Forelimb muscle (tissue), 1 donor: ENCODE data around the gene CCPG1. TPM values are rescaled to one million over a fixed set of nuclear protein-coding genes. Genes with fewer than 3 reads are reported as not detected.
A peak's percentile ranks its signal among the peaks of the same experiment; 100 is the strongest.
"Not testable (repeated sequence)": the region's sequence is repeated elsewhere in the genome, so short reads cannot be mapped to it uniquely, and the experiment has no call there.

Experiments used
- DNase-seq: peaks from one replicate; pipeline ENCODE4 v3.0.0-alpha.2; 2013; ENCODE audit warnings: low read depth
- polyA plus RNA-seq: library from polyadenylated mRNA; unstranded; fragments of 120-200 nt; gene quantifications from one replicate; pipeline ENCODE4 v1.2.1, GENCODE V29; 2013; ENCODE audit not compliant: insufficient read length

The CCPG1 gene
- 29.4 TPM for polyA plus RNA-seq

GRCh38 chr15:55408012-55408928, at the start of gene CCPG1, which contains the start of gene PIERCE2:
CCPG1 (minus strand) TSS chr15:55408359; CDS start chr15:55389424, 18,935 bp downstream.
PIERCE2 (plus strand) TSS chr15:55408495; CDS start chr15:55408769, 274 bp downstream.
- peak; percentile 88 for DNase-seq

- no peak for DNase-seq
These were observed 49.4 kb upstream of the CCPG1 start for GRCh38 chr15:55457401-55458022.

GRCh38 chr15:55447030-55447394, 38.9 kb upstream of the CCPG1 start:
- not testable (repeated sequence) for DNase-seq

- DNase-seq, result not testable (repeated sequence)
These were observed 38.3 kb upstream of the CCPG1 start for GRCh38 chr15:55446379-55447029.

- not testable (repeated sequence) for DNase-seq
These were observed 37.8 kb upstream of the CCPG1 start for GRCh38 chr15:55445936-55446335.

GRCh38 chr15:55443141-55443540, 35.0 kb upstream of the CCPG1 start:
- DNase-seq, result not testable (repeated sequence)

- DNase-seq, result peak; percentile 9
These were observed 27.0 kb upstream of the CCPG1 start for GRCh38 chr15:55434989-55435825.

GRCh38 chr15:55422089-55422488, 13.9 kb upstream of the CCPG1 start:
- DNase-seq, result no peak

- no peak for DNase-seq
These were observed 12.2 kb upstream of the CCPG1 start for GRCh38 chr15:55420171-55420866.

GRCh38 chr15:55417678-55418077, 9.5 kb upstream of the CCPG1 start:
- DNase-seq, result not testable (repeated sequence)

- not testable (repeated sequence) for DNase-seq
These were observed 817 bp upstream of the CCPG1 start for GRCh38 chr15:55408976-55409375.

- no peak for DNase-seq
These were observed 604 bp downstream of the CCPG1 start for GRCh38 chr15:55407498-55408011.

- DNase-seq, result no peak
These were observed 4.6 kb downstream of the CCPG1 start for GRCh38 chr15:55403531-55403930.

GRCh38 chr15:55402707-55403106, 5.5 kb downstream of the CCPG1 start:
- DNase-seq, result no peak

GRCh38 chr15:55401786-55402246, 6.3 kb downstream of the CCPG1 start:
- no peak for DNase-seq

GRCh38 chr15:55400050-55400449, 8.1 kb downstream of the CCPG1 start:
- DNase-seq, result not testable (repeated sequence)

- DNase-seq, result no peak
These were observed 9.9 kb downstream of the CCPG1 start for GRCh38 chr15:55398243-55398642.

- no peak for DNase-seq
These were observed 13.5 kb downstream of the CCPG1 start for GRCh38 chr15:55394694-55395093.

GRCh38 chr15:55389264-55389607, 18.9 kb downstream of the CCPG1 start:
- DNase-seq, result no peak

- no peak for DNase-seq
These were observed 21.1 kb downstream of the CCPG1 start for GRCh38 chr15:55387027-55387426.
